Measurements from ENCODE around the gene SDHA. TPM values are rescaled to one million over a fixed set of nuclear protein-coding genes. Genes with fewer than 3 reads are reported as not detected.

The SDHA gene
- total and polyA plus RNA-seq, 2 of the 13 experiments (the other 11 are each of a cell fraction or from before 2014, with no cell fraction given): 185 to 240 TPM

GRCh38 chr5:179401-179800, 38.7 kb upstream of the SDHA start:
- H3K4me3 ChIP-seq (replicated peaks in 1 of 3; ENCODE audit: insufficient read depth in 1 of 3, low read depth in 2 of 3, low read length in 3 of 3): no peak overlapping the region
- no peak overlapping the region for H3K9ac ChIP-seq (ENCODE audit: insufficient read depth, low read depth, low read length)
- in situ Hi-C loops (cut with HindIII; ENCODE audit: extremely low pct_ligation_motif_present, low pct_unique_long_range_greater_than_20kb): no loop called here
- peaks cover 0 to 46% of the 10 kb centered on the region in 2 experiments for H3K27me3 ChIP-seq (ENCODE audit: control insufficient read depth in 1 of 2, insufficient read depth in 2 of 2, low read length in 2 of 2)
- no peaks in the 10 kb centered on the region for H3K4me1 ChIP-seq (ENCODE audit: insufficient read depth, low read length)
- H3K36me3 ChIP-seq (replicated peaks in 1 of 2; ENCODE audit: control insufficient read depth in 1 of 2, insufficient read depth in 2 of 2, low read length in 2 of 2): no peaks in the 10 kb centered on the region
- DNase-seq (ENCODE audit: low spot score) (no peak), ATAC-seq (no peak), FAIRE-seq (no peak)
- WGBS (ENCODE audit: low lambda C conversion rate): 68% methylated on average over 7 of the region's 9 CpGs
- no TSS peak for BruUV-seq (replicated peaks)
- H3K9me3 ChIP-seq (ENCODE audit: low read length): no peaks in the 10 kb centered on the region
- H4K20me1 ChIP-seq (ENCODE audit: insufficient read depth, low read length): no peaks in the 10 kb centered on the region
- H3K27ac ChIP-seq (ENCODE audit: extremely low read length, insufficient read depth, low read length): no peak overlapping the region
- POLR2A ChIA-PET: no interaction called here
- intact Hi-C loops (cut with micrococcal nuclease; ENCODE audit: unreplicated experiment): no loop called here
- H2AFZ ChIP-seq (ENCODE audit: low read length): no peak overlapping the region
- CTCF ChIA-PET (ENCODE audit: low intra/inter-chr PET ratio, low total read pairs): no interaction called here
- no peaks in the 10 kb centered on the region for H3K79me2 ChIP-seq (ENCODE audit: insufficient read depth, low read length)
- no peak overlapping the region for H3K4me2 ChIP-seq (ENCODE audit: low read depth, low read length)
- no peak for TF ChIP-seq XBP1 (CRISPR knock-in tag; IDR thresholded peaks at IDR 0.05)
- no peak for TF ChIP-seq ZNF878 (CRISPR knock-in tag; IDR thresholded peaks at IDR 0.05)
- TF ChIP-seq DMAP1 (CRISPR knock-in tag; IDR thresholded peaks at IDR 0.05): no peak
- TF ChIP-seq ZNF256 (CRISPR knock-in tag; conservative IDR thresholded peaks at IDR 0.05): no peak
- no peak for TF ChIP-seq DMTF1 (CRISPR knock-in tag; IDR thresholded peaks at IDR 0.05)
- TF ChIP-seq CERS6 (CRISPR knock-in tag; IDR thresholded peaks at IDR 0.05): no peak
- TF ChIP-seq RARG (CRISPR knock-in tag; IDR thresholded peaks at IDR 0.05; ENCODE audit: low read depth): no peak
- TF ChIP-seq CREB3 (CRISPR knock-in tag; IDR thresholded peaks at IDR 0.05): no peak
- no peak for TF ChIP-seq ZNF703 (CRISPR knock-in tag; IDR thresholded peaks at IDR 0.05; ENCODE audit: borderline replicate concordance)
- TF ChIP-seq BORCS8-MEF2B (CRISPR knock-in tag; IDR thresholded peaks at IDR 0.05): no peak
- no peak for TF ChIP-seq ZBED4 (CRISPR knock-in tag; IDR thresholded peaks at IDR 0.05; ENCODE audit: borderline replicate concordance)
- no peak for TF ChIP-seq RFX3 (CRISPR knock-in tag; IDR thresholded peaks at IDR 0.05)
- TF ChIP-seq MED8 (CRISPR knock-in tag; IDR thresholded peaks at IDR 0.05; ENCODE audit: insufficient replicate concordance): no peak
- no peak for TF ChIP-seq FOXK1 (CRISPR knock-in tag; IDR thresholded peaks at IDR 0.05; ENCODE audit: borderline replicate concordance, low read depth)
- no peak for TF ChIP-seq ZBTB26 (CRISPR knock-in tag; IDR thresholded peaks at IDR 0.05; ENCODE audit: borderline replicate concordance)
- TF ChIP-seq NFIB (CRISPR knock-in tag; IDR thresholded peaks at IDR 0.05; ENCODE audit: borderline replicate concordance): no peak
- TF ChIP-seq TBX2 (CRISPR knock-in tag; IDR thresholded peaks at IDR 0.05; ENCODE audit: borderline replicate concordance): no peak
